Fibroblast of skin of scalp (primary cell): ENCODE results near the gene GPR61.
A peak's percentile ranks its signal among the peaks of the same experiment; 100 is the strongest.

Source experiments
- DNase-seq: peaks from one replicate; pipeline ENCODE4 v3.0.0-alpha.2; 2013

GPR61 gene

GRCh38 chr1:109508873-109509175 is 30.8 kb upstream of the GPR61 start:
- no peak for DNase-seq

GRCh38 chr1:109509176-109510134 is 30.2 kb upstream of the GPR61 start, which contains the start of gene AMIGO1:
Gene AMIGO1 (minus strand): TSS chr1:109509727. CDS start chr1:109508912, 815 bp downstream.
- peak; percentile 50 for DNase-seq

- no peak for DNase-seq
These were observed 26.5 kb upstream of the GPR61 start for GRCh38 chr1:109513110-109513710.

DNA sequence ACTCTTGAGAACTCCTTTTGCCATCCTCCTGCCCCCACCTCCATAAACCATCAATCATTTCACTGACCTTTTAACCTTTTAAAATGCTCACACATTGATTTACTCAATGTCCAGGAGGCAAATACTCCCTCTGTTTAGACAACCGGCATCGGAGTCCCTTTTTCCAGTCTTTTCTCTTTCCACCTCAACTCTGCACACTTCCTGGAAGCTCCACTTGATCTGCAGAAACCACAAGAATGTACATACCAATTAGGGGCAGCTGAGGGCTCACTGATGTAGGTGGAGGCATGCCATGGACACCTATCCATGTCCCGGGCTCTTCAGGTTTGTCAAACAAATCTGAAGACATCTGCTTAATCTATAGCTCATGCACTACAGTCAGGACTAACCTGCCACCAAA is 24.8 kb upstream of the GPR61 start:
- no peak for DNase-seq

DNA sequence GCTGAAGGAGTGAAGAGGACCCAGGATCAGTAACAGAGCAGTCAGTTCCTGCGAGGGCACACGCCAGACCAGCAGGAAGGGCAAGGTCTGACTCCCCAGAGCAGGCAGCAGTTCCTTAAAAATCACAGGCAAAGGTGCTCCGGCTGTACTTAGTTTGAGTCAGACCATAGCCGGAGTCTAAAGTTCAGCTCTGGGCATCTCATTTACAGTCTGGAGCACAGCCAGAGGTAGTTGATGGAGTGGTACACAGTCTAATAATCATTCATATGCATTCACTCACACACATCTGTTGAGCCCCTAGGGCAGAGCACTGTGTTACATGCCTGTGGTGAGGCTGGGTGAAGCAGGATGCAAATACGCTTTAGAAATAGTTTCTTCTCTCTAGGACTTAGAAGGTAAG is 22.8 kb upstream of the GPR61 start:
- DNase-seq = peak; percentile 40

- no peak for DNase-seq
These were observed 22.3 kb upstream of the GPR61 start for GRCh38 chr1:109517337-109517736.

GRCh38 chr1:109521002-109521951 is 18.4 kb upstream of the GPR61 start:
- peak; percentile 18 for DNase-seq

- DNase-seq = no peak
These were observed 17.6 kb upstream of the GPR61 start for GRCh38 chr1:109522026-109522425.

- DNase-seq = no peak
These were observed 16.0 kb upstream of the GPR61 start for GRCh38 chr1:109523706-109524105.

DNA sequence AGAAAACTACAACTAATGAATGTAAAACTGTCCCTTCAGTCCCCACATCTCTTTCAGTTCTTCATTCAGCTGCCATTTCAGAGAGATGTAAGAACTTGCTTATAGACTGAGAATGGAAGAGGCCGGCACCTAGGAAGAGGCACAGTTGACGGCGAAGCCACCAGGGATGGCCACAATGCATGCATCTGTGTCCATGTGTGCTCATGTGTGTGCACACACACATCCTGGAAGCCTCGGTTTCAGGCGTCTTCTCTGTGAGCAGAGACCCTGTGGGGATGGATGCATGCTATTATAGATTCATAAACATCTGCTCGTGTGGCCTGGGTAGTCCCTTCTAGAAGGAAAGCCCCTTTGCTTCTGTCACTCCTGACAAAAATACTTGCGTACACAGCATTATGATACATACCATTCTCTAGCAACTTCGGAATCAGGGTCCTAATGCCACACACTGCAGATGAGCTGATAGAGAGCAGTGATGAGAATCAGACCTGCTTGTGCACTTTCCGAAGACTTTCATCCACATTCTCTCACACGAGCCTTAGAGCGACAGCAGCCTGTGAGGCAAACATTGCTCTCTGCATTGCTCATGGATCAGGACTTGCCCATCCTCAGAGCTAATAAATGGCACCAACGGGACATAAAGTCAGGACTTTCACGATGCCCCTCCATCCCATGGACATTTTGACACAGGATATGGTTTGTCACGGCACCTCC is 12.4 kb upstream of the GPR61 start:
- DNase-seq = no peak

DNA sequence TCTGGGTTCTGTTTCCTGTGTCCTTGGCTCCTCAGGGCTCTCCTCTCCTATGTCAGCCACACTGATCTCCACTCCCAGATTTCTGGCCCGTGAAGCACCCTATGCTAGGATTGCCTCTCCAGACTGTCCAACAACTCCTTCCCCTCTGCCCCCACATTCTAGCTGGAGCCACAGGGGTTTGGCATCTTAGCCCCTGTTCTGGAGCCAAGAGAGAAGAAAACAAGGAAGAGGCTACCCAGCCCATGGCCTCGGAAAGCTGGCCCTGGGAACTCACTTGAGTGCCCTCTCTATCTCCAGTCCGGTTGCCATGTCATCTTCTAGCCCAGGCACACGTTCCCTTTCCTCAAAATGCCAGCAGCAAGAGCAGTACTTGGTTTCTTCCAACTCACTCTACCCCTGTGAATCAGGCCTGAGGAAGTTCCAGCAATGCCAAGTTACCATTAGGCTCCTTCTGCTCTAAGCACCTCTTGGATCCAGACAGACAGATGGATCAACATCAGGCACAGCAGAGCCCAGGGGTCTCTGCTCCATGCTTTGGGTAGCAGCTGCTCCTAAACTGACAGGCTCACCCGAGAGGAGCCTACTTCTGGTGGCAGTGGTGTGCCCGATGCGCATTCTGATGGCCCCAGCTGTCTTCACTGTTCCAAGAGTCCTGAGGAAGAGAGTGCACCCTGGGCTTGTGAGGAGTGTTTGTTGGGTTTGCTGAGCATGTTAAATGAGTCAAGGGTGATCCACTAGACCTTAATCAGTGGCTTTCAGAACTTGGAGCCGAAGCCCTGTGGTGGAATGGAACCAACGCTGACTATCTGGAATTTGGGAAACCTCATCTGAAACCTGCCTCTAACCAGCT is 11.6 kb upstream of the GPR61 start:
- DNase-seq = no peak

DNA sequence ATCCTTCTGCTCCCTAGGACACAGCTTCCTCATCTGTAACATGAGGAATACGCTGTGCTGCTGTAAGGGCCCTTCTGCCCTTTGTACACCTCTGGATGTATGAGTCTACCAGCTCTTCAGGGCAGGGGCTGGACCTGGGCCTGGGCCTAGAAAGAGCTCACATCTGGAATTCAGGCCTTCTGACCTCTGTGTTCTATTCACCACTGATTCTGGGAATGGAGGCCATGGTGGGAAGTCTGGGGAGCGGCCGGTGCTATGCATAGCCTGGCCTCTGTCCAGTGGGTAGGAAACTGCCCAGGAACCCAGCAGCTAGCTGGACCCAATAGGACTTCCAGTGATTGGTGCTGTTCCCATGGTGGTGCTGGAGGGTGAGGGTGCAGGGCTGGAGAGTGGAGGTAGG is 11.0 kb upstream of the GPR61 start:
- DNase-seq = no peak

GRCh38 chr1:109529881-109530456 is 9.7 kb upstream of the GPR61 start:
- peak; percentile 15 for DNase-seq

- DNase-seq = no peak
These were observed 9.1 kb upstream of the GPR61 start for GRCh38 chr1:109530457-109531087.

DNA sequence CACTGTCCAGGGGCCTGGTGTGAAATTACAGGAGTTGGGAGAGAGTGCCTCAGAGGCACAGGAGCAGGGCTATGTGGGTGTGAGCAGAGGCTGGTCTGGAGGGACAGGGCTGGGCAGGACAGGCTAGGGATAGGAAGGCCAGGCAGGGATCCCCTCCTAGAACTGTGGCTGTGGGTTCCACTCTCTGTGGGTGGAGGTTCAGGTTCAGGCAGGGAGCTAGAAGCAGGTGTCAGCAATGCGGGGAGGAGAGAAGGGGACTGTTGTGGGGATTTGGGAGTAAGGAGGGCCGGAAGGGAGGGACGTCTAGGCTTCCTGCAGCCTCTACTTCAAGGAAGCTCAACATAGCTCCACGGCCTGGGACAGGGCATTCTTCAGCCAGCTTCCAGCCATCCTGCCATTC is 8.3 kb upstream of the GPR61 start:
- DNase-seq = no peak

GRCh38 chr1:109531826-109532364 is 7.8 kb upstream of the GPR61 start:
- no peak for DNase-seq

GRCh38 chr1:109532365-109533136 is 7.1 kb upstream of the GPR61 start:
- peak; percentile 83 for DNase-seq

DNA sequence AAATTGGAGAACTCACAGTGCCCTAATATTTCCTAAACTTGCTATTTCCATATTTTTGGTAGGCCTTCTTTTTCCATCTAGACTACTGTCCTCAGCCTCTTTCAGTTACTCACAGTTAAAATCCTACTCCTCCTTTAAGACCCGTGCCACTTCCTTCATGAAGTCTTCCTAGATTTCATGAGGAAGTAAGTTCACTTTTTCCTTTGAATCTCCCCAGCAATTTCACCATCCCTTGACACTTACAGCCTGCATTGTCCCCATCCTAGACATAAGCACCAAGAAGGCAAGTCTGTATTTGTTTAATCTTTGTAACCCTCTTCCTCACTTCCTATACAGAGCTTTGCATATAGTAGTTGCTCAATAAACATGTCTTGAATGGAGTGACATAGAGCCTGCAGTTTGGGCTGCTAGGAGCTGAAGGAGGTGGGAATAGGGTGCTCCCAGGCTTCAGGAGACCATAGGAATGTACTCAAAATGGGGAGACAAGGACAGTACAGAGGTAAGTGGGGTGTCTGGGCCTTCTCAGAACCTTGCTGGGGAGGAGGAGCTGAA is 5.3 kb upstream of the GPR61 start:
- no peak for DNase-seq

DNA sequence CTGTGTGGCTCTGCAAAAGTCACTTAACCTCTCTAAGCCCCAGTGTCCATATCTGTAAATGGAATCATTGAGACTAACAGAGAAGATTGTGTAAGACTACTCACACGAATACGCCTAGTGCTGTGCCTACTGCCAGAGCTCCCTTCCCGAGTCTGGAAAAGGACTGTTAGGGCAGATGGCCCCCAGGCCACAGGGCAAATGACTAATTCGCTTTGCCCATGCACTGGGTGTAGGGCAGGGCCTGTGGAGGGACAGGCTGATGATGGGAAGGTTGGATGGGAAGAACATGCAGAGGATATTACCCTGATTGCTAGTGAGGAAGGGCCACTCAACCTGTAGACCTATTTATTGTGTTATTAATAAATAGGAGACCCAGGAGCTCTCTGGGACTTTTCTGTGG is 4.2 kb upstream of the GPR61 start:
- DNase-seq = no peak
